Osteocyte (in vitro differentiated cells): Measurements from ENCODE around the gene NDUFB8. TPM values are rescaled to one million over a fixed set of nuclear protein-coding genes. Genes with fewer than 3 reads are reported as not detected.

Experiments used
- DNase-seq: peaks from one replicate; pipeline ENCODE4 v3.0.0; 2021; ENCODE audit warnings: mixed read lengths; ENCODE audit not compliant: unreplicated experiment; ENCODE audit errors: extremely low spot score
- H3K27ac Mint-ChIP-seq: one replicate; pipeline ENCODE4 v1.8.0; 2021; ENCODE audit warnings: mild to moderate bottlenecking, mixed read lengths; ENCODE audit not compliant: unreplicated experiment
- H3K27me3 Mint-ChIP-seq: one replicate; pipeline ENCODE4 v1.8.0; 2021; ENCODE audit warnings: mixed read lengths; ENCODE audit not compliant: unreplicated experiment
- H3K36me3 Mint-ChIP-seq: one replicate; pipeline ENCODE4 v1.8.0; 2021; ENCODE audit warnings: mixed read lengths; ENCODE audit not compliant: unreplicated experiment
- H3K4me1 Mint-ChIP-seq: one replicate; pipeline ENCODE4 v1.8.0; 2021; ENCODE audit warnings: mixed read lengths; ENCODE audit not compliant: unreplicated experiment
- H3K4me3 Mint-ChIP-seq: one replicate; pipeline ENCODE4 v1.8.0; 2021; ENCODE audit warnings: mild to moderate bottlenecking, moderate library complexity, mixed read lengths; ENCODE audit not compliant: unreplicated experiment
- H3K9me3 Mint-ChIP-seq: one replicate; pipeline ENCODE4 v1.8.0; 2021; ENCODE audit warnings: mixed read lengths; ENCODE audit not compliant: unreplicated experiment
- CTCF ChIP-seq: fragments of 200-600 bp; sonication (generic); IDR thresholded peaks from 2 replicates; pipeline ENCODE4 v1.5.0; 2021; ENCODE audit warnings: antibody characterized with exemption, mild to moderate bottlenecking, moderate library complexity
- total RNA-seq: library from RNA; stranded (reverse); gene quantifications from 2 replicates; pipeline ENCODE4 v1.2.1, GENCODE V29; 2021

The NDUFB8 gene
- total RNA-seq, 1 donor from 2014 or later = 169 TPM

GRCh38 chr10:100522107-100522801 lies 7.4 kb downstream of the NDUFB8 start:
- Mint-ChIP-seq H3K27ac (no peak overlapping the region), H3K4me3 (no peak overlapping the region), H3K4me1 (peaks cover 21% of the 10 kb centered on the region), H3K36me3 (peaks cover 28% of the 10 kb centered on the region), H3K27me3 (no peaks in the 10 kb centered on the region), H3K9me3 (no peaks in the 10 kb centered on the region)
- no peak for DNase-seq
- no peak for TF ChIP-seq CTCF

- Mint-ChIP-seq H3K36me3 (peaks cover 21% of the 10 kb centered on the region), H3K27ac (peak overlapping the region; percentile 56)
- DNase-seq = no peak
Observed at GRCh38 chr10:100520811-100521210, 8.9 kb downstream of the NDUFB8 start.

GRCh38 chr10:100519311-100520051 lies 10.2 kb downstream of the NDUFB8 start, which contains the start of gene SEC31B:
SEC31B (minus strand) TSS chr10:100519861; CDS start chr10:100516952, 2,909 bp downstream.
- TF ChIP-seq CTCF = no peak
- no peak for DNase-seq

More at GRCh38 chr10:100520811-100521210, 8.9 kb downstream of the NDUFB8 start:
- TF ChIP-seq CTCF = no peak
- H3K4me3 Mint-ChIP-seq = no peak overlapping the region
- no peaks in the 10 kb centered on the region for H3K27me3 Mint-ChIP-seq
- H3K4me1 Mint-ChIP-seq = peaks cover 21% of the 10 kb centered on the region
- H3K9me3 Mint-ChIP-seq = no peaks in the 10 kb centered on the region

GRCh38 chr10:100518761-100519241 lies 10.9 kb downstream of the NDUFB8 start:
- peak overlapping the region; percentile 50 for H3K27ac Mint-ChIP-seq
- H3K27me3 Mint-ChIP-seq = no peaks in the 10 kb centered on the region
- peaks cover 13% of the 10 kb centered on the region for H3K36me3 Mint-ChIP-seq
- peak overlapping the region; percentile 78 for H3K4me3 Mint-ChIP-seq
- DNase-seq = peak; percentile 85
- peaks cover 21% of the 10 kb centered on the region for H3K4me1 Mint-ChIP-seq
- H3K9me3 Mint-ChIP-seq = no peaks in the 10 kb centered on the region
- peak; percentile 74 for TF ChIP-seq CTCF

More at GRCh38 chr10:100519311-100520051, 10.2 kb downstream of the NDUFB8 start, which contains the start of gene SEC31B:
- peak within 1 kb of the TSS; percentile 50 for H3K27ac Mint-ChIP-seq
- H3K4me3 Mint-ChIP-seq = peak within 1 kb of the TSS; percentile 78
- H3K4me1 Mint-ChIP-seq = peaks cover 21% of the 10 kb centered on the region
- H3K9me3 Mint-ChIP-seq = no peaks in the 10 kb centered on the region
- peaks cover 15% of the 10 kb centered on the region for H3K36me3 Mint-ChIP-seq
- H3K27me3 Mint-ChIP-seq = no peaks in the 10 kb centered on the region

GRCh38 chr10:100516847-100517246 lies 12.8 kb downstream of the NDUFB8 start:
- no peak for DNase-seq
- H3K36me3 Mint-ChIP-seq = peaks cover 17% of the 10 kb centered on the region
- TF ChIP-seq CTCF = peak; percentile 28
- H3K4me3 Mint-ChIP-seq = no peak overlapping the region
- H3K9me3 Mint-ChIP-seq = no peaks in the 10 kb centered on the region
- no peaks in the 10 kb centered on the region for H3K27me3 Mint-ChIP-seq
- peaks cover 21% of the 10 kb centered on the region for H3K4me1 Mint-ChIP-seq
- no peak overlapping the region for H3K27ac Mint-ChIP-seq
